Activated T-cell treated with anti-CD3 and anti-CD28 coated beads, Interleukin-2, amount 50 U/mL, for 24 hours (primary cell): Measurements from ENCODE around the gene FMC1.

ENCODE experiments used
- DNase-seq: peaks from one replicate; pipeline ENCODE4 v3.0.0-alpha.2; 2020
- H3K27ac Mint-ChIP-seq: 2 replicates; pipeline ENCODE4 v1.8.0; 2020; ENCODE audit warnings: mild to moderate bottlenecking, mixed read lengths
- H3K27me3 Mint-ChIP-seq: 2 replicates; pipeline ENCODE4 v1.8.0; 2020; ENCODE audit warnings: mixed read lengths
- H3K36me3 Mint-ChIP-seq: 2 replicates; pipeline ENCODE4 v1.8.0; 2020; ENCODE audit warnings: low read depth, mixed read lengths
- H3K4me1 Mint-ChIP-seq: 2 replicates; pipeline ENCODE4 v1.8.0; 2020; ENCODE audit warnings: low read depth, mixed read lengths
- H3K4me3 Mint-ChIP-seq: 2 replicates; pipeline ENCODE4 v1.8.0; 2020; ENCODE audit warnings: mild to moderate bottlenecking, moderate library complexity, mixed read lengths
- H3K9me3 Mint-ChIP-seq: 2 replicates; pipeline ENCODE4 v1.8.0; 2020; ENCODE audit warnings: mixed read lengths

The FMC1 gene

GRCh38 chr7:139358541-139359365 lies 17.6 kb downstream of the FMC1 start:
- Mint-ChIP-seq H3K36me3 (peaks cover 67% of the 10 kb centered on the region), H3K27ac (peak overlapping the region; percentile 98), H3K4me1 (peaks cover 28% of the 10 kb centered on the region), H3K27me3 (no peaks in the 10 kb centered on the region), H3K9me3 (no peaks in the 10 kb centered on the region), H3K4me3 (peak overlapping the region; percentile 96)
- DNase-seq, result peak; percentile 68

GRCh38 chr7:139359366-139360209 lies 18.5 kb downstream of the FMC1 start, which contains the start of gene LUC7L2:
Gene LUC7L2 (plus strand): TSS chr7:139359894. CDS start chr7:139360262, 368 bp downstream.
- no peaks in the 10 kb centered on the region for H3K9me3 Mint-ChIP-seq
- DNase-seq, result peak; percentile 99
- H3K27ac Mint-ChIP-seq, result peak within 1 kb of the TSS; percentile 98
- peaks cover 73% of the 10 kb centered on the region for H3K36me3 Mint-ChIP-seq
- H3K27me3 Mint-ChIP-seq, result no peaks in the 10 kb centered on the region
- peak within 1 kb of the TSS; percentile 96 for H3K4me3 Mint-ChIP-seq
- H3K4me1 Mint-ChIP-seq, result peaks cover 34% of the 10 kb centered on the region

- Mint-ChIP-seq H3K27me3 (no peaks in the 10 kb centered on the region), H3K9me3 (no peaks in the 10 kb centered on the region), H3K4me3 (peak overlapping the region; percentile 96), H3K4me1 (peaks cover 41% of the 10 kb centered on the region), H3K27ac (peak overlapping the region; percentile 98), H3K36me3 (peaks cover 76% of the 10 kb centered on the region)
- DNase-seq, result peak; percentile 99
Observed at GRCh38 chr7:139360210-139360947, 19.2 kb downstream of the FMC1 start.

- Mint-ChIP-seq H3K4me3 (peak overlapping the region; percentile 96), H3K4me1 (peaks cover 46% of the 10 kb centered on the region), H3K36me3 (peaks cover 77% of the 10 kb centered on the region), H3K9me3 (no peaks in the 10 kb centered on the region), H3K27ac (peak overlapping the region; percentile 98), H3K27me3 (no peaks in the 10 kb centered on the region)
- DNase-seq, result no peak
Observed at GRCh38 chr7:139360948-139361307, 19.8 kb downstream of the FMC1 start.

- DNase-seq, result no peak
- Mint-ChIP-seq H3K4me3 (peak overlapping the region; percentile 96), H3K27me3 (no peaks in the 10 kb centered on the region), H3K36me3 (peaks cover 81% of the 10 kb centered on the region), H3K27ac (peak overlapping the region; percentile 98), H3K9me3 (no peaks in the 10 kb centered on the region), H3K4me1 (peaks cover 52% of the 10 kb centered on the region)
Observed at GRCh38 chr7:139361523-139361922, 20.4 kb downstream of the FMC1 start.

- no peak for DNase-seq
- peak overlapping the region; percentile 84 for H3K27ac Mint-ChIP-seq
Observed at GRCh38 chr7:139362302-139362701, 21.2 kb downstream of the FMC1 start.

GRCh38 chr7:139362981-139363380 lies 21.8 kb downstream of the FMC1 start:
- H3K4me1 Mint-ChIP-seq, result peaks cover 58% of the 10 kb centered on the region
- no peaks in the 10 kb centered on the region for H3K27me3 Mint-ChIP-seq
- H3K4me3 Mint-ChIP-seq, result peak overlapping the region; percentile 96
- peak overlapping the region; percentile 74 for H3K27ac Mint-ChIP-seq
- no peak for DNase-seq
- H3K36me3 Mint-ChIP-seq, result peaks cover 87% of the 10 kb centered on the region
- no peaks in the 10 kb centered on the region for H3K9me3 Mint-ChIP-seq

More at GRCh38 chr7:139362302-139362701, 21.2 kb downstream of the FMC1 start:
- Mint-ChIP-seq H3K9me3 (no peaks in the 10 kb centered on the region), H3K4me1 (peaks cover 54% of the 10 kb centered on the region), H3K27me3 (no peaks in the 10 kb centered on the region), H3K36me3 (peaks cover 81% of the 10 kb centered on the region), H3K4me3 (peak overlapping the region; percentile 96)

GRCh38 chr7:139365336-139365735 lies 24.2 kb downstream of the FMC1 start:
- Mint-ChIP-seq H3K27me3 (no peaks in the 10 kb centered on the region), H3K4me3 (no peak overlapping the region), H3K9me3 (no peaks in the 10 kb centered on the region), H3K27ac (peak overlapping the region; percentile 82), H3K4me1 (peaks cover 71% of the 10 kb centered on the region), H3K36me3 (peaks cover 88% of the 10 kb centered on the region)
- DNase-seq, result no peak

GRCh38 chr7:139366400-139366799 lies 25.3 kb downstream of the FMC1 start:
- peaks cover 88% of the 10 kb centered on the region for H3K36me3 Mint-ChIP-seq
- DNase-seq, result no peak
- H3K27me3 Mint-ChIP-seq, result no peaks in the 10 kb centered on the region
- H3K4me1 Mint-ChIP-seq, result peaks cover 80% of the 10 kb centered on the region
- H3K4me3 Mint-ChIP-seq, result no peak overlapping the region
- H3K27ac Mint-ChIP-seq, result no peak overlapping the region
- H3K9me3 Mint-ChIP-seq, result no peaks in the 10 kb centered on the region

- Mint-ChIP-seq H3K36me3 (peaks cover 88% of the 10 kb centered on the region), H3K27me3 (no peaks in the 10 kb centered on the region), H3K27ac (peak overlapping the region; percentile 81), H3K4me1 (peaks cover 82% of the 10 kb centered on the region), H3K9me3 (no peaks in the 10 kb centered on the region), H3K4me3 (peak overlapping the region; percentile 33)
- DNase-seq, result no peak
Observed at GRCh38 chr7:139367438-139368155, 26.5 kb downstream of the FMC1 start.

GRCh38 chr7:139370301-139370942 lies 29.3 kb downstream of the FMC1 start:
- Mint-ChIP-seq H3K4me1 (peaks cover 82% of the 10 kb centered on the region), H3K4me3 (no peak overlapping the region), H3K27me3 (no peaks in the 10 kb centered on the region), H3K9me3 (no peaks in the 10 kb centered on the region), H3K27ac (peak overlapping the region; percentile 76), H3K36me3 (peaks cover 87% of the 10 kb centered on the region)
- DNase-seq, result no peak

- Mint-ChIP-seq H3K9me3 (no peaks in the 10 kb centered on the region), H3K36me3 (peaks cover 87% of the 10 kb centered on the region), H3K4me3 (no peak overlapping the region), H3K4me1 (peaks cover 80% of the 10 kb centered on the region), H3K27ac (peak overlapping the region; percentile 76), H3K27me3 (no peaks in the 10 kb centered on the region)
- DNase-seq, result no peak
Observed at GRCh38 chr7:139370943-139371313, 29.8 kb downstream of the FMC1 start.

GRCh38 chr7:139374246-139374645 lies 33.1 kb downstream of the FMC1 start:
- H3K9me3 Mint-ChIP-seq, result no peaks in the 10 kb centered on the region

More at GRCh38 chr7:139374246-139374645, 33.1 kb downstream of the FMC1 start:
- H3K4me1 Mint-ChIP-seq, result peaks cover 68% of the 10 kb centered on the region
- no peaks in the 10 kb centered on the region for H3K27me3 Mint-ChIP-seq
- H3K36me3 Mint-ChIP-seq, result peaks cover 88% of the 10 kb centered on the region
- H3K27ac Mint-ChIP-seq, result peak overlapping the region; percentile 54
- H3K4me3 Mint-ChIP-seq, result no peak overlapping the region
- no peak for DNase-seq
